OCI-LY3 (cell line): Measurements from ENCODE around the gene ST3GAL4.

Experiments used
- EZH2phosphoT487 ChIP-seq: fragments of 200-600 bp; shearing (Covaris generic); IDR thresholded peaks from 2 replicates; pipeline ENCODE4 v1.6.1; 2018; ENCODE audit warnings: antibody characterized with exemption, mixed run types, low read depth
- TF ChIP-seq, protein P1 (sequence below): fragments of 200-600, 300-600 bp; sonication (generic); IDR thresholded peaks from 2 replicates; pipeline ENCODE4 v1.5.1; 2014; ENCODE audit warnings: antibody characterized with exemption, low read length, low read depth

- TF ChIP-seq, protein P1, sequence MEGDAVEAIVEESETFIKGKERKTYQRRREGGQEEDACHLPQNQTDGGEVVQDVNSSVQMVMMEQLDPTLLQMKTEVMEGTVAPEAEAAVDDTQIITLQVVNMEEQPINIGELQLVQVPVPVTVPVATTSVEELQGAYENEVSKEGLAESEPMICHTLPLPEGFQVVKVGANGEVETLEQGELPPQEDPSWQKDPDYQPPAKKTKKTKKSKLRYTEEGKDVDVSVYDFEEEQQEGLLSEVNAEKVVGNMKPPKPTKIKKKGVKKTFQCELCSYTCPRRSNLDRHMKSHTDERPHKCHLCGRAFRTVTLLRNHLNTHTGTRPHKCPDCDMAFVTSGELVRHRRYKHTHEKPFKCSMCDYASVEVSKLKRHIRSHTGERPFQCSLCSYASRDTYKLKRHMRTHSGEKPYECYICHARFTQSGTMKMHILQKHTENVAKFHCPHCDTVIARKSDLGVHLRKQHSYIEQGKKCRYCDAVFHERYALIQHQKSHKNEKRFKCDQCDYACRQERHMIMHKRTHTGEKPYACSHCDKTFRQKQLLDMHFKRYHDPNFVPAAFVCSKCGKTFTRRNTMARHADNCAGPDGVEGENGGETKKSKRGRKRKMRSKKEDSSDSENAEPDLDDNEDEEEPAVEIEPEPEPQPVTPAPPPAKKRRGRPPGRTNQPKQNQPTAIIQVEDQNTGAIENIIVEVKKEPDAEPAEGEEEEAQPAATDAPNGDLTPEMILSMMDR, result no peak
- TF ChIP-seq EZH2phosphoT487, result no peak
These were observed 2.7 kb downstream of the ST3GAL4 start for GRCh38 chr11:126357969-126358762.
